ENCODE data around the gene SMOC1.

- TF ChIP-seq, protein P1, sequence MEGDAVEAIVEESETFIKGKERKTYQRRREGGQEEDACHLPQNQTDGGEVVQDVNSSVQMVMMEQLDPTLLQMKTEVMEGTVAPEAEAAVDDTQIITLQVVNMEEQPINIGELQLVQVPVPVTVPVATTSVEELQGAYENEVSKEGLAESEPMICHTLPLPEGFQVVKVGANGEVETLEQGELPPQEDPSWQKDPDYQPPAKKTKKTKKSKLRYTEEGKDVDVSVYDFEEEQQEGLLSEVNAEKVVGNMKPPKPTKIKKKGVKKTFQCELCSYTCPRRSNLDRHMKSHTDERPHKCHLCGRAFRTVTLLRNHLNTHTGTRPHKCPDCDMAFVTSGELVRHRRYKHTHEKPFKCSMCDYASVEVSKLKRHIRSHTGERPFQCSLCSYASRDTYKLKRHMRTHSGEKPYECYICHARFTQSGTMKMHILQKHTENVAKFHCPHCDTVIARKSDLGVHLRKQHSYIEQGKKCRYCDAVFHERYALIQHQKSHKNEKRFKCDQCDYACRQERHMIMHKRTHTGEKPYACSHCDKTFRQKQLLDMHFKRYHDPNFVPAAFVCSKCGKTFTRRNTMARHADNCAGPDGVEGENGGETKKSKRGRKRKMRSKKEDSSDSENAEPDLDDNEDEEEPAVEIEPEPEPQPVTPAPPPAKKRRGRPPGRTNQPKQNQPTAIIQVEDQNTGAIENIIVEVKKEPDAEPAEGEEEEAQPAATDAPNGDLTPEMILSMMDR (IDR thresholded peaks at IDR 0.05; ENCODE audit: low read depth, low read length) = no peak
- no peak for TF ChIP-seq POLR2A (IDR thresholded peaks at IDR 0.05; ENCODE audit: extremely low read depth, insufficient read length)
- TF ChIP-seq, protein P2, sequence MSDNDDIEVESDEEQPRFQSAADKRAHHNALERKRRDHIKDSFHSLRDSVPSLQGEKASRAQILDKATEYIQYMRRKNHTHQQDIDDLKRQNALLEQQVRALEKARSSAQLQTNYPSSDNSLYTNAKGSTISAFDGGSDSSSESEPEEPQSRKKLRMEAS (IDR thresholded peaks at IDR 0.05; ENCODE audit: low read depth, low read length) = no peak
These were observed 17.8 kb downstream of the SMOC1 start for GRCh38 chr14:69896972-69897371.
